Left ventricle myocardium inferior (tissue), 1 donor: ENCODE data around the gene YIF1A. TPM values are rescaled to one million over a fixed set of nuclear protein-coding genes. Genes with fewer than 3 reads are reported as not detected.

Source experiments
- DNase-seq: peaks from one replicate; pipeline ENCODE4 v3.0.0-alpha.2; 2020
- H3K27ac ChIP-seq: fragments of 200-600 bp; replicated peaks from 2 replicates; pipeline ENCODE4 v1.8.0; 2021
- H3K27me3 ChIP-seq: fragments of 200-600 bp; 2 replicates; pipeline ENCODE4 v1.8.0; 2021; ENCODE audit warnings: low read depth
- H3K36me3 ChIP-seq: fragments of 200-600 bp; 2 replicates; pipeline ENCODE4 v1.8.0; 2021
- H3K4me1 ChIP-seq: fragments of 200-600 bp; 2 replicates; pipeline ENCODE4 v1.8.0; 2021
- H3K4me3 ChIP-seq: fragments of 200-600 bp; 2 replicates; pipeline ENCODE4 v1.8.0; 2021; ENCODE audit warnings: mild to moderate bottlenecking, moderate library complexity
- H3K9me3 ChIP-seq: fragments of 200-600 bp; replicated peaks from 2 replicates; pipeline ENCODE4 v1.8.0; 2021
- intact Hi-C: fragments of 100-400 bp; cut with micrococcal nuclease; formaldehyde crosslinking; loops from one replicate; pipeline ENCODE4 v1.11.0; 2022
- total RNA-seq: library from RNA; stranded (reverse); fragmentation: NEBNext Ultra II Directional; extraction: Animal tissue kit (Norgen Biotek cat#: 25700); gene quantifications from one replicate; pipeline ENCODE4 v1.2.1, GENCODE V29; 2021
- TF ChIP-seq, protein P1 (sequence below): fragments of 200-600 bp; IDR thresholded peaks from 2 replicates; pipeline ENCODE4 v1.8.0; 2021; ENCODE audit warnings: antibody characterized with exemption, mild to moderate bottlenecking, borderline replicate concordance
- donor health status: DM: no; HTN: yes; CAD: no; lungs with severe emphysema.

Gene YIF1A
- total RNA-seq, 1 donor from 2014 or later: 45.6 TPM

DNA sequence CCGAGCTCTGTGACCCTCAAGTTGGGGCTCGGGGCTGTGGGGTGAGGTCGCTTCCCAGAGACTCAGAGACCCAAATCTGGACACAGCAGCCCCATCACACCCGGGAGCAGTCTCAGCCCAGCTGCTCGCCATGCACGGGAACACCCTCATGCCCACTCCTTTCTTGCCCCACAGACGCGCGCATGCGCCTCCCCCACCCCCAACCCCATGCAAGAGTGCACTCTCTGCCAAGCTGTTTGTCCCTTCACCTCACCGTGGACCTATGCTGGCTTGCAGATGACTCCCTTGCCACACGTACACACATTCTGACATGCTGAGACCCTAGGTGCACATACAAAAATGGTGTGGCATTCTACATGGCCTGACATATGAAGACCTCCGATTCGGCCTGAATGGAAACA is 28.4 kb upstream of the YIF1A start:
- TF ChIP-seq, protein P1, sequence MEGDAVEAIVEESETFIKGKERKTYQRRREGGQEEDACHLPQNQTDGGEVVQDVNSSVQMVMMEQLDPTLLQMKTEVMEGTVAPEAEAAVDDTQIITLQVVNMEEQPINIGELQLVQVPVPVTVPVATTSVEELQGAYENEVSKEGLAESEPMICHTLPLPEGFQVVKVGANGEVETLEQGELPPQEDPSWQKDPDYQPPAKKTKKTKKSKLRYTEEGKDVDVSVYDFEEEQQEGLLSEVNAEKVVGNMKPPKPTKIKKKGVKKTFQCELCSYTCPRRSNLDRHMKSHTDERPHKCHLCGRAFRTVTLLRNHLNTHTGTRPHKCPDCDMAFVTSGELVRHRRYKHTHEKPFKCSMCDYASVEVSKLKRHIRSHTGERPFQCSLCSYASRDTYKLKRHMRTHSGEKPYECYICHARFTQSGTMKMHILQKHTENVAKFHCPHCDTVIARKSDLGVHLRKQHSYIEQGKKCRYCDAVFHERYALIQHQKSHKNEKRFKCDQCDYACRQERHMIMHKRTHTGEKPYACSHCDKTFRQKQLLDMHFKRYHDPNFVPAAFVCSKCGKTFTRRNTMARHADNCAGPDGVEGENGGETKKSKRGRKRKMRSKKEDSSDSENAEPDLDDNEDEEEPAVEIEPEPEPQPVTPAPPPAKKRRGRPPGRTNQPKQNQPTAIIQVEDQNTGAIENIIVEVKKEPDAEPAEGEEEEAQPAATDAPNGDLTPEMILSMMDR: no peak
- Histone ChIP-seq H3K27me3 (no peaks in the 10 kb centered on the region), H3K36me3 (no peaks in the 10 kb centered on the region), H3K9me3 (no peaks in the 10 kb centered on the region), H3K4me1 (peaks cover 60% of the 10 kb centered on the region), H3K27ac (peak overlapping the region; percentile 92), H3K4me3 (peak overlapping the region; percentile 73)
- DNase-seq: peak; percentile 67
- intact Hi-C loops: no loop called here

GRCh38 chr11:66316849-66317251 is 27.9 kb upstream of the YIF1A start, which contains the start of gene CD248:
Gene CD248, minus strand, starts transcription at chr11:66317044. Its CDS starts 17 bp downstream, at chr11:66317027.
- DNase-seq: peak; percentile 87
- H3K27me3 ChIP-seq: no peaks in the 10 kb centered on the region
- H3K36me3 ChIP-seq: no peaks in the 10 kb centered on the region
- H3K27ac ChIP-seq: peak within 1 kb of the TSS; percentile 92
- H3K4me1 ChIP-seq: peaks cover 56% of the 10 kb centered on the region
- H3K9me3 ChIP-seq: no peaks in the 10 kb centered on the region
- intact Hi-C loops: no loop called here
- peak within 1 kb of the TSS; percentile 73 for H3K4me3 ChIP-seq
- TF ChIP-seq, protein P1: no peak

- Histone ChIP-seq H3K27me3 (no peaks in the 10 kb centered on the region), H3K4me3 (peak overlapping the region; percentile 73), H3K9me3 (no peaks in the 10 kb centered on the region), H3K36me3 (no peaks in the 10 kb centered on the region), H3K27ac (peak overlapping the region; percentile 92), H3K4me1 (peaks cover 51% of the 10 kb centered on the region)
- no peak for DNase-seq
- intact Hi-C loops: no loop called here
- TF ChIP-seq, protein P1: no peak
Observed at GRCh38 chr11:66315921-66316811, 27.2 kb upstream of the YIF1A start.

DNA sequence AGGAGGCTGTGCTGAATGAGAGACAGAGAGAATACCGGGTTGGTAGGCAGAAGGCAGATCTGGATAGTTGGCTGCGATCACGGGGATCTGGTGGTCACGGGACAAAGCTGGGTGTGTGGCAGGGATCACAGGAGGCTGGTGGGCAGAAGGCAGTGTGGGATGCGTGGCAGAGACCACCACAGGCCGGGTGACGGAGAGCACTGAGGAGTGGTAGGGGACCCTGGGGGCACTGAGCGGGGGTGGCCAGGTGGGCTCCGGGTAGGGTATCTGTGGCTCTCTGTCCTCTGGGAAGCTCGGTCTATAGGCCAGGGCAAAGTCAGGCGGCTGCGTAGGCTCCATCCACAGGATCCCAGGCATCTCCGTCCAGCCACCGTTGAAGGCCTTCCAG is 26.5 kb upstream of the YIF1A start:
- H3K9me3 ChIP-seq: no peaks in the 10 kb centered on the region
- peak overlapping the region; percentile 73 for H3K4me3 ChIP-seq
- peak overlapping the region; percentile 92 for H3K27ac ChIP-seq
- H3K4me1 ChIP-seq: peaks cover 51% of the 10 kb centered on the region
- H3K36me3 ChIP-seq: no peaks in the 10 kb centered on the region
- no peak for DNase-seq
- H3K27me3 ChIP-seq: no peaks in the 10 kb centered on the region
- TF ChIP-seq, protein P1: no peak
- intact Hi-C loops: no loop called here

DNA sequence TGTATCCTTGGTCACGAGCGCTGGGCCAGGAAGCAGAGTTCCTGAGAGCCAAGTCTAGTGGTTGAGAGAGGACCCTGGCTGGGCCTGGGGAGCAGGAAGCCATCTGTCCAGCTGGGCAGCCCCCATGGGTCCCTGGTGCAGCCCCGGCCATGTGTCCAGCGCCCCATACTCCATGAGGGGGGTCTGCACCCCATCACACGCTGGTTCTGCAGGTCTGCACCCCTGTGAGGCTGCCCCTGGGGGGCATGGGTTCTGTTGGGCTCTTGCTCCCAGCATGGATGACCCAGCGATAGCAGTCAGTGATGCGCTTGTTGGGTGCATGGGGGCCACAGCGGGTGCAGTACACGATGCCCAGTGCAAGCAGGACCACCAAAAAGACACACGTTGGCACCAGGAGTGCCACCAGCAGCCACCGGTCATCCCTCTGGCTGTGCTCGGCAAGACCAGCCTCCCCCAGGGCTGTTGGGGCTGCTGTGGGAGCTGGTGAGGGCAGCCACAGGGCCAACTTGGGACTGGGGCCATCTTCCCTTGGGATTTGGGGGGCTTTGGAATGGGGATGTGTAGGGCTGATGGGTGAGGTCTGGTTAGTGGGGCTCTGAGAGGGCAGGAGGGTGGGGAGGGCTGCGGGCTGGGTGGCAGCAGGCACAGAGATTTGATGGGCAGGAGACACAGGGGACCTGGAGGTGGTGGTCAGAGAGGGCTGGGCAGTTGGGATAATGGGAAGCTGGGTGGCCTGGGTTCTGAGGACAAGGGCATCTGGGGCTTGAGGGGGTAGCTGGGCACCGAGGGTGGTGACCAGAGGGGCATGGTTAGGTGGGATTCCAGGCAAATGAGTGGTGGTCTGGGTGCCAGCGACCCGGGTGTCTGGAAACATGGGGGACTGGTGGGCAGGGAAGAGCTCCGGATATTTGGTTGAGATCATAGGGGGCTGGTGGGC is 25.9 kb upstream of the YIF1A start:
- intact Hi-C loops: loop anchor here (5.0 kb wide), 1 partner anchor 72 kb away; no protein-coding TSS in a partner anchor
- H3K9me3 ChIP-seq: no peaks in the 10 kb centered on the region
- peak overlapping the region; percentile 73 for H3K4me3 ChIP-seq
- H3K4me1 ChIP-seq: peaks cover 51% of the 10 kb centered on the region
- H3K27me3 ChIP-seq: no peaks in the 10 kb centered on the region
- TF ChIP-seq, protein P1: no peak
- peak overlapping the region; percentile 92 for H3K27ac ChIP-seq
- DNase-seq: no peak
- no peaks in the 10 kb centered on the region for H3K36me3 ChIP-seq
